ENCODE results near the gene CEP104.

GRCh38 chr1:3777647-3778589 lies 79.1 kb downstream of the CEP104 start:
- TF ChIP-seq CTCF (IDR thresholded peaks at IDR 0.05) (no peak), POLR2A (IDR thresholded peaks at IDR 0.05) (no peak)
